HepG2 (cell line): ENCODE measurements around the gene PPP2R5C. TPM values are rescaled to one million over a fixed set of nuclear protein-coding genes. Genes with fewer than 3 reads are reported as not detected.

ENCODE experiments used
- ATAC-seq: fragments of 200-7000 bp; cut with Tn5 transposase; 3 replicates; pipeline ENCODE4 v1.9.1; 2020; ENCODE audit warnings: mild to moderate bottlenecking, moderate library complexity
- BruUV-seq: library from RNA; stranded (reverse); fragments of 400-500 nt; replicated peaks from 2 replicates; lab custom pipeline; 2021; lab: Mats Ljungman, UMichigan
- CTCF ChIA-PET: fragments of 300-600 bp; formaldehyde crosslinking; extraction: SDS; loops from one replicate; lab custom pipeline; 2021; ENCODE audit warnings: low total read pairs, inconsistent platforms, low intra/inter-chr PET ratio; lab: Yijun Ruan, JAX
- POLR2A ChIA-PET: fragments of 350-600 bp; sonication (Branson Sonifier 250); formaldehyde crosslinking; loops from one replicate; lab custom pipeline; 2020; ENCODE audit warnings: antibody characterized with exemption, inconsistent platforms; lab: Yijun Ruan, JAX
- DNase-seq: peaks from one replicate; pipeline ENCODE4 v3.0.0-alpha.2; 2015; ENCODE audit warnings: low spot score
- FAIRE-seq: peaks from 3 replicates; lab custom pipeline; 2011; peaks lifted over from hg19 to GRCh38; lab: Jason Lieb, UNC
- H2AFZ ChIP-seq: one replicate; pipeline ENCODE4 v1.6.1; 2011; ENCODE audit warnings: low read length, inconsistent platforms
- H3K27ac ChIP-seq: fragments of 300-600 bp; 3 replicates; pipeline ENCODE4 v1.8.0; 2011; ENCODE audit warnings: mixed run types, mild to moderate bottlenecking, mixed read lengths, low read length, inconsistent platforms; ENCODE audit not compliant: insufficient read depth; ENCODE audit errors: extremely low read length
- H3K27me3 ChIP-seq, 2 experiments: fragments of 200-600 bp in 1 of 2; 2 replicates in 1 of 2; 3 replicates in 1 of 2; pipeline versions ENCODE4 v1.6.0 to v1.8.0; 2011; ENCODE audit warnings: low read length in 2 of 2, mild to moderate bottlenecking in 2 of 2, moderate library complexity in 2 of 2, inconsistent platforms in 1 of 2; ENCODE audit not compliant: insufficient read depth in 2 of 2, control insufficient read depth in 1 of 2
- H3K36me3 ChIP-seq, 2 experiments: fragments of 200-600 bp in 1 of 2; replicated peaks in 1 of 2; 2 replicates in 1 of 2; 3 replicates in 1 of 2; pipeline versions ENCODE4 v1.5.1 to v1.8.0; 2011; ENCODE audit warnings: low read length in 2 of 2, inconsistent platforms in 1 of 2; ENCODE audit not compliant: insufficient read depth in 2 of 2, control insufficient read depth in 1 of 2
- H3K4me1 ChIP-seq: 2 replicates; pipeline ENCODE4 v1.5.1; 2012; ENCODE audit warnings: low read length, inconsistent platforms; ENCODE audit not compliant: insufficient read depth
- H3K4me2 ChIP-seq: 2 replicates; pipeline ENCODE4 v1.6.0; 2011; ENCODE audit warnings: low read depth, low read length, inconsistent platforms
- H3K4me3 ChIP-seq, 3 experiments: fragments of 200-600 bp in 1 of 3; sonication (generic), shearing (Covaris generic) in 1 of 3; replicated peaks in 1 of 3; 2 replicates each; pipeline ENCODE4 v1.5.1; 2011 to 2016; ENCODE audit warnings: low read length in 3 of 3, inconsistent platforms in 2 of 3, low read depth in 2 of 3, mild to moderate bottlenecking in 2 of 3, control low read depth in 1 of 3, mixed read lengths in 1 of 3; ENCODE audit not compliant: insufficient read depth in 1 of 3
- H3K79me2 ChIP-seq: one replicate; pipeline ENCODE4 v1.6.1; 2011; ENCODE audit warnings: low read length, inconsistent platforms; ENCODE audit not compliant: insufficient read depth
- H3K9ac ChIP-seq: 2 replicates; pipeline ENCODE4 v1.6.0; 2011; ENCODE audit warnings: mild to moderate bottlenecking, low read depth, low read length, inconsistent platforms; ENCODE audit not compliant: insufficient read depth
- H3K9me3 ChIP-seq: 2 replicates; pipeline ENCODE4 v1.5.1; 2012; ENCODE audit warnings: mild to moderate bottlenecking, low read length
- H4K20me1 ChIP-seq: 2 replicates; pipeline ENCODE4 v1.6.0; 2011; ENCODE audit warnings: inconsistent platforms, mild to moderate bottlenecking, low read length, moderate library complexity; ENCODE audit not compliant: insufficient read depth
- ATF7 ChIP-seq, 2 experiments: fragments of 450-650 bp in 1 of 2; sonication (generic) in 1 of 2; formaldehyde crosslinking in 1 of 2; IDR thresholded peaks; 2 replicates each; pipeline versions ENCODE4 v1.4.0 to v1.6.1; 2016 to 2020; ENCODE audit warnings: antibody characterized with exemption in 1 of 2, mild to moderate bottlenecking in 1 of 2, missing genetic modification reagents in 1 of 2
- ELF1 ChIP-seq: sonication (generic); formaldehyde crosslinking; IDR thresholded peaks from 2 replicates; pipeline ENCODE4 v1.4.0; 2020; ENCODE audit warnings: missing genetic modification reagents
- ELF3 ChIP-seq: IDR thresholded peaks from 2 replicates; pipeline ENCODE4 v1.6.1; 2016; ENCODE audit warnings: missing genetic modification reagents, missing compliant biosample characterization
- GFI1 ChIP-seq: sonication (generic); formaldehyde crosslinking; IDR thresholded peaks from 2 replicates; pipeline ENCODE4 v1.5.0; 2020; ENCODE audit warnings: missing genetic modification reagents, mild to moderate bottlenecking, borderline replicate concordance
- KAT2B ChIP-seq: fragments of 150-350 bp; IDR thresholded peaks from 2 replicates; pipeline ENCODE4 v1.6.1; 2014; ENCODE audit warnings: low read depth, low read length, borderline replicate concordance
- LBX2 ChIP-seq: sonication (generic); formaldehyde crosslinking; IDR thresholded peaks from 2 replicates; pipeline ENCODE4 v1.5.0; 2020; ENCODE audit warnings: missing genetic modification reagents, mild to moderate bottlenecking, borderline replicate concordance
- MED1 ChIP-seq: sonication (generic); formaldehyde crosslinking; IDR thresholded peaks from 2 replicates; pipeline ENCODE4 v1.4.0; 2020; ENCODE audit warnings: missing genetic modification reagents
- MED8 ChIP-seq: sonication (generic); formaldehyde crosslinking; IDR thresholded peaks from 2 replicates; pipeline ENCODE4 v1.8.1; 2023; ENCODE audit warnings: mild to moderate bottlenecking, missing genetic modification reagents; ENCODE audit not compliant: insufficient replicate concordance
- POLR2G ChIP-seq: fragments of 200-400 bp; formaldehyde crosslinking; IDR thresholded peaks from 2 replicates; pipeline ENCODE4 v1.6.1; 2018; ENCODE audit warnings: mild to moderate bottlenecking, low read depth, low read length, moderate library complexity
- RARA ChIP-seq: IDR thresholded peaks from 2 replicates; pipeline ENCODE4 v1.6.1; 2016; ENCODE audit warnings: missing genetic modification reagents, missing compliant biosample characterization
- SCMH1 ChIP-seq: sonication (generic); formaldehyde crosslinking; IDR thresholded peaks from 2 replicates; pipeline ENCODE4 v1.9.0; 2021; ENCODE audit warnings: missing genetic modification reagents, mild to moderate bottlenecking, borderline replicate concordance
- SMAD3 ChIP-seq: sonication (generic); formaldehyde crosslinking; IDR thresholded peaks from 2 replicates; pipeline ENCODE4 v1.4.0; 2020; ENCODE audit warnings: missing genetic modification reagents
- SOX5 ChIP-seq: IDR thresholded peaks from 2 replicates; pipeline ENCODE4 v1.6.1; 2016; ENCODE audit warnings: borderline replicate concordance
- ZBTB1 ChIP-seq: sonication (generic); formaldehyde crosslinking; IDR thresholded peaks from 2 replicates; pipeline ENCODE4 v1.4.0; 2020; ENCODE audit warnings: missing genetic modification reagents, borderline replicate concordance
- ZFP36L1 ChIP-seq: sonication (generic); formaldehyde crosslinking; IDR thresholded peaks from 2 replicates; pipeline ENCODE4 v1.8.0; 2022; ENCODE audit warnings: mild to moderate bottlenecking, missing genetic modification reagents, moderate library complexity
- ZMYM2 ChIP-seq: sonication (generic); formaldehyde crosslinking; IDR thresholded peaks from 2 replicates; pipeline ENCODE4 v1.8.0; 2022; ENCODE audit warnings: mild to moderate bottlenecking, missing genetic modification reagents
- ZNF225 ChIP-seq: sonication (generic); formaldehyde crosslinking; IDR thresholded peaks from 2 replicates; pipeline ENCODE4 v1.4.0; 2020; ENCODE audit warnings: mild to moderate bottlenecking, missing genetic modification reagents
- ZNF691 ChIP-seq: sonication (generic); formaldehyde crosslinking; IDR thresholded peaks from 2 replicates; pipeline ENCODE4 v1.4.0; 2020; ENCODE audit warnings: missing genetic modification reagents, low read depth, mild to moderate bottlenecking, borderline replicate concordance
- WGBS: methylation state at CpG from one replicate; pipeline ENCODE4 v1.1.6; 2017; ENCODE audit warnings: low lambda C conversion rate; 5-methylcytosine and 5-hydroxymethylcytosine counted together
- in situ Hi-C: cut with HindIII; loops from 2 replicates; pipeline ENCODE4 v1.10.0; 2017; ENCODE audit warnings: low pct_unique_long_range_greater_than_20kb; ENCODE audit not compliant: extremely low pct_ligation_motif_present
- intact Hi-C: fragments of 100-400 bp; cut with micrococcal nuclease; formaldehyde crosslinking; loops from one replicate; pipeline ENCODE4 v1.10.0; 2022; ENCODE audit not compliant: unreplicated experiment
- polyA plus RNA-seq, 8 experiments: library from polyadenylated mRNA; depleted of rRNA in 3 of 8; stranded (reverse) in 7 of 8; unstranded in 1 of 8; fragments of >200 nt; fragmentation: Illumina TruSeq in 4 of 8; extraction: Trizol in 4 of 8; gene quantifications; 2 replicates each; pipeline versions ENCODE4 v1.2.1 to v1.2.3, GENCODE V29; 2011 to 2016; ENCODE audit warnings: low read depth in 4 of 8, missing spikeins in 1 of 8, mixed read lengths in 1 of 8; ENCODE audit not compliant: insufficient read depth in 1 of 8
- total RNA-seq, 5 experiments: library from RNA; depleted of rRNA; stranded (reverse); fragments of >200 nt; fragmentation: Illumina TruSeq; extraction: Trizol; gene quantifications; 2 replicates each; pipeline ENCODE4 v1.2.3, GENCODE V29; 2016; ENCODE audit warnings: low read depth in 1 of 5

Gene PPP2R5C
- total and polyA plus RNA-seq, 2 of the 13 experiments (the other 11 are each of a cell fraction or from before 2014, with no cell fraction given) = 74.3 to 78.5 TPM

- TF ChIP-seq ELF3 (CRISPR knock-in tag) (no peak), GFI1 (CRISPR knock-in tag) (no peak), KAT2B (no peak), RARA (no peak), POLR2G (no peak)
These were observed 156.8 kb downstream of the PPP2R5C start for GRCh38 chr14:101918065-101918989.

DNA sequence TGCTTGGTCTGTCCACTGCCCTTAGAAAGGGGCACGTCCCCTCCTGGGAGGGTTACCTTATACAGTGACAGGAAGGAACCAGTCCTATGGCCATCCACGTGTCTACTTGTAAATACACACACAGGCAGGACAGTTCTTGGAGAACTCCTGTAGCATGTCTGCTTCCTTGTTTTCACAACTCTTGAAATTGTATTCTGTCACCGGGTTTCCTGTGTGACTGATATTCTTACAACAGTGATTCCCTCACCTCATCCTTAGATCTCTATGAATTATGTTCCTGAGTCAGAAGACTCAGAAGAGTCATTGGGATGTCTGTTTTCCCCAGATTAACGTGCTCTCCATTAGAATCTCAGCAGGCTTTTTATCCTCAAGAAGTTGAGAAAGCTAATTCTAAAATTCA, 158.8 kb downstream of the PPP2R5C start:
- CTCF ChIA-PET = no interaction called here
- BruUV-seq = no TSS peak
- intact Hi-C loops = no loop called here
- TF ChIP-seq ZBTB1 (CRISPR knock-in tag) = no peak
- no peak for TF ChIP-seq ZNF691
- no peak for TF ChIP-seq LBX2 (CRISPR knock-in tag)
- no peak for TF ChIP-seq SMAD3 (CRISPR knock-in tag)
- TF ChIP-seq MED1 (CRISPR knock-in tag) = no peak
- no peak for TF ChIP-seq SOX5 (CRISPR knock-in tag)
- TF ChIP-seq ATF7 (IDR thresholded peaks at IDR 0.05) = no peak
- no peak for TF ChIP-seq ATF7 (CRISPR knock-in tag; IDR thresholded peaks at IDR 0.05)
- no peak for TF ChIP-seq ZNF225 (CRISPR knock-in tag)
- no peak for TF ChIP-seq MED8
- no peak for TF ChIP-seq SCMH1
- no peak for TF ChIP-seq ELF1 (CRISPR knock-in tag)
- TF ChIP-seq ZFP36L1 (CRISPR knock-in tag) = no peak
- no peak for TF ChIP-seq ZMYM2

More at GRCh38 chr14:101918065-101918989, 156.8 kb downstream of the PPP2R5C start:
- Histone ChIP-seq H3K4me3 (no peak overlapping the region), H3K4me1 (no peaks in the 10 kb centered on the region), H3K9me3 (no peaks in the 10 kb centered on the region), H3K9ac (no peak overlapping the region), H3K79me2 (no peaks in the 10 kb centered on the region), H3K36me3 (peaks cover 1 to 16% of the 10 kb centered on the region in 2 experiments; a peak in 3 of 5 replicates), H4K20me1 (no peaks in the 10 kb centered on the region), H3K27me3 (no peaks in the 10 kb centered on the region), H3K4me2 (no peak overlapping the region), H2AFZ (no peak overlapping the region), H3K27ac (no peak overlapping the region)
- no TSS peak for BruUV-seq
- intact Hi-C loops (no loop called here), in situ Hi-C loops (no loop called here)
- DNase-seq (no peak), FAIRE-seq (no peak), ATAC-seq (no peak)
- ChIA-PET POLR2A (no interaction called here), CTCF (no interaction called here)
- WGBS = 97% methylated on average over 22 of the region's 22 CpGs

More for the DNA sequence above, 158.8 kb downstream of the PPP2R5C start:
- Histone ChIP-seq H3K4me1 (no peaks in the 10 kb centered on the region), H3K9ac (no peak overlapping the region), H3K4me2 (no peak overlapping the region), H3K27ac (no peak overlapping the region), H3K79me2 (no peaks in the 10 kb centered on the region), H3K9me3 (no peaks in the 10 kb centered on the region), H3K36me3 (peaks cover 1 to 15% of the 10 kb centered on the region in 2 experiments; a peak in 3 of 5 replicates), H3K4me3 (no peak overlapping the region), H2AFZ (no peak overlapping the region), H4K20me1 (no peaks in the 10 kb centered on the region), H3K27me3 (no peaks in the 10 kb centered on the region)
- WGBS = 92% methylated on average over 4 of the region's 4 CpGs
- DNase-seq (no peak), ATAC-seq (no peak), FAIRE-seq (no peak)
- in situ Hi-C loops = no loop called here
- POLR2A ChIA-PET = no interaction called here
